Upper lobe of right lung (tissue), 1 donor: ENCODE data around the gene CD86. TPM values are rescaled to one million over a fixed set of nuclear protein-coding genes. Genes with fewer than 3 reads are reported as not detected.

Experiments
- ATAC-seq: fragments of 200-7000 bp; cut with Tn5 transposase; one replicate; pipeline ENCODE4 v1.9.1; 2020; ENCODE audit warnings: mild to moderate bottlenecking, moderate library complexity
- DNase-seq: peaks from one replicate; pipeline ENCODE4 v3.0.0-alpha.2; 2020
- H3K27ac ChIP-seq: fragments of 200-600 bp; one replicate; pipeline ENCODE4 v1.8.0; 2022
- H3K27me3 ChIP-seq: fragments of 200-600 bp; one replicate; pipeline ENCODE4 v1.8.0; 2022; ENCODE audit warnings: mild to moderate bottlenecking
- H3K36me3 ChIP-seq: fragments of 200-600 bp; one replicate; pipeline ENCODE4 v1.8.0; 2022
- H3K4me1 ChIP-seq: fragments of 200-600 bp; one replicate; pipeline ENCODE4 v1.8.0; 2022
- H3K4me3 ChIP-seq: fragments of 200-600 bp; one replicate; pipeline ENCODE4 v1.8.0; 2022; ENCODE audit warnings: mild to moderate bottlenecking
- H3K9me3 ChIP-seq: fragments of 200-600 bp; one replicate; pipeline ENCODE4 v1.8.0; 2022
- intact Hi-C: fragments of 100-400 bp; cut with DNase I; formaldehyde crosslinking; loops from one replicate; pipeline ENCODE4 v1.11.0; 2022
- total RNA-seq: library from RNA; stranded (reverse); fragmentation: NEBNext Ultra II Directional; extraction: Animal tissue kit (Norgen Biotek cat#: 25700); gene quantifications from one replicate; pipeline ENCODE4 v1.2.1, GENCODE V29; 2021
- TF ChIP-seq, protein P1 (sequence below): fragments of 200-600 bp; IDR thresholded peaks from one replicate; pipeline ENCODE4 v1.8.0; 2022; ENCODE audit warnings: antibody characterized with exemption
- donor health status: DM: no; HTN: yes; CAD: no; lungs with severe emphysema.

The CD86 gene
- total RNA-seq, 1 donor from 2014 or later: 27.4 TPM

DNA sequence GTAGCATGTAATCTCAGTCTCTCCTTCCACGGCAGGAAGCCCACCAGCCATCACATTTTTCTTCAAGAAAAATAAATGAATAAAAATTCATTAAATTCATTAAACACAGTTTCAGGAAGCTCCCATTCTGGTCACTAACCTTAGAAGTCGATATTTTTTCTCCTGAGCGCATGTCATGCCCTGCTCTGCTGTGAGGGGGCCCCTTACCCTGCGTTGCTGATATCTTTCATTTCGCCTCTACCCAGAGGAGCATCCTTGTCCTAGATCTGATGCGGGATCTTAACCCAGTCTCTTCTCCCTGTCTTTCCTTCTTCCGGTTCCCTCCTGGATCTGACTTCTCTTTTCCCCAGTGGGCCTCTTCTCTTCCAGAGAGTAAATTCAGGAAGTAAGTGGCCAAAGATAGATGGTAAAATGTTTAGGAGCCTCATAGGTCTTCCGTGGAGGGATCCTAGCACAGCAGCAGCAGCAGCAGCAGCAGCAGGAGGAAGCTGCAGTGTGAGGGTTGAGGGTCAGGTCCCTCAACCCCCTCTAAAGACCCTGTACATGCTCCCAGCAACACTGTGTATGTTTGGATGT lies 31.7 kb upstream of the CD86 start:
- no peak for DNase-seq
- Histone ChIP-seq H3K36me3 (no peaks in the 10 kb centered on the region), H3K27me3 (no peaks in the 10 kb centered on the region), H3K9me3 (no peaks in the 10 kb centered on the region), H3K4me1 (no peaks in the 10 kb centered on the region), H3K27ac (no peak overlapping the region), H3K4me3 (no peak overlapping the region)
- TF ChIP-seq, protein P1, sequence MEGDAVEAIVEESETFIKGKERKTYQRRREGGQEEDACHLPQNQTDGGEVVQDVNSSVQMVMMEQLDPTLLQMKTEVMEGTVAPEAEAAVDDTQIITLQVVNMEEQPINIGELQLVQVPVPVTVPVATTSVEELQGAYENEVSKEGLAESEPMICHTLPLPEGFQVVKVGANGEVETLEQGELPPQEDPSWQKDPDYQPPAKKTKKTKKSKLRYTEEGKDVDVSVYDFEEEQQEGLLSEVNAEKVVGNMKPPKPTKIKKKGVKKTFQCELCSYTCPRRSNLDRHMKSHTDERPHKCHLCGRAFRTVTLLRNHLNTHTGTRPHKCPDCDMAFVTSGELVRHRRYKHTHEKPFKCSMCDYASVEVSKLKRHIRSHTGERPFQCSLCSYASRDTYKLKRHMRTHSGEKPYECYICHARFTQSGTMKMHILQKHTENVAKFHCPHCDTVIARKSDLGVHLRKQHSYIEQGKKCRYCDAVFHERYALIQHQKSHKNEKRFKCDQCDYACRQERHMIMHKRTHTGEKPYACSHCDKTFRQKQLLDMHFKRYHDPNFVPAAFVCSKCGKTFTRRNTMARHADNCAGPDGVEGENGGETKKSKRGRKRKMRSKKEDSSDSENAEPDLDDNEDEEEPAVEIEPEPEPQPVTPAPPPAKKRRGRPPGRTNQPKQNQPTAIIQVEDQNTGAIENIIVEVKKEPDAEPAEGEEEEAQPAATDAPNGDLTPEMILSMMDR: no peak
- intact Hi-C loops: no loop called here
- no peak for ATAC-seq

DNA sequence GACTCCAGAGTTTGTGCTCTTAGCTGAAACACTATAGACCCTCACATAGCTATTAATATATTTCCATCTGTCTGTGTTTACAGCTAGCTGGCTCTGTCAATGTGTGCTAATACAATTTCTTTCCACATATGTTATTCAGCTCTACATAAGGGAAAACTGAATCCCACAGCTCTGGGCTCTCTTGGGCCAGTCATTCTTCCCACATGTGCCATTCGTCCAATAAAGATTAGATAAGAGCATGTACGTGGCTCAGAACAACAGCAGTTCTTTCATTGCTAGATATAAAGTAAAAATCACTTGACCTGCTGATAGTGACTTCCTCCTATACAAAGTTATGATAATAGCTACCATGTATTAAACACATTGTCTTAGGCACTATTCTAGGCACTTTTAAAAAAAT lies 30.4 kb upstream of the CD86 start:
- H3K4me3 ChIP-seq: no peak overlapping the region
- TF ChIP-seq, protein P1: no peak
- H3K4me1 ChIP-seq: no peaks in the 10 kb centered on the region
- H3K36me3 ChIP-seq: no peaks in the 10 kb centered on the region
- ATAC-seq (no peak), DNase-seq (no peak)
- intact Hi-C loops: no loop called here
- H3K9me3 ChIP-seq: no peaks in the 10 kb centered on the region
- H3K27ac ChIP-seq: no peak overlapping the region
- no peaks in the 10 kb centered on the region for H3K27me3 ChIP-seq

DNA sequence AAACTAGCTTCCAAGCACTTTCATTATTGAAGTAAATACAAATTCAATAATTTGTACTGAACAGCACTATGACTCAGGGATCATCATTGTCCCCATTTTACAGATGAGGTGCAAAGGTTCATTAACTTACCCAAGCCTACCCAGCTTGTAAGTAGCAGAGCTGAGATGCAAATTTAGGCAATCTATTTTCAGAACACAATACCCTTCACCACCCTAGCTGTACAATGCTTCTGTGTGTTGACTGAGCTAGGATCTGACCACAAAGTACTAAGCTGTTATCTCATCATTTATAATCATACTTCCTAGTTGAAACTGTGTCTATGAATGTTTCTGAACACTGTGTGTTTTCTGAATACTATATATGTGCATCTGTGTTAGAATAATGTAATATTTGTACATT lies 29.9 kb upstream of the CD86 start:
- no peaks in the 10 kb centered on the region for H3K4me1 ChIP-seq
- ATAC-seq: no peak
- no peak overlapping the region for H3K4me3 ChIP-seq
- TF ChIP-seq, protein P1: no peak
- no peaks in the 10 kb centered on the region for H3K27me3 ChIP-seq
- intact Hi-C loops: no loop called here
- H3K27ac ChIP-seq: no peak overlapping the region
- H3K9me3 ChIP-seq: no peaks in the 10 kb centered on the region
- H3K36me3 ChIP-seq: no peaks in the 10 kb centered on the region
- DNase-seq: no peak

DNA sequence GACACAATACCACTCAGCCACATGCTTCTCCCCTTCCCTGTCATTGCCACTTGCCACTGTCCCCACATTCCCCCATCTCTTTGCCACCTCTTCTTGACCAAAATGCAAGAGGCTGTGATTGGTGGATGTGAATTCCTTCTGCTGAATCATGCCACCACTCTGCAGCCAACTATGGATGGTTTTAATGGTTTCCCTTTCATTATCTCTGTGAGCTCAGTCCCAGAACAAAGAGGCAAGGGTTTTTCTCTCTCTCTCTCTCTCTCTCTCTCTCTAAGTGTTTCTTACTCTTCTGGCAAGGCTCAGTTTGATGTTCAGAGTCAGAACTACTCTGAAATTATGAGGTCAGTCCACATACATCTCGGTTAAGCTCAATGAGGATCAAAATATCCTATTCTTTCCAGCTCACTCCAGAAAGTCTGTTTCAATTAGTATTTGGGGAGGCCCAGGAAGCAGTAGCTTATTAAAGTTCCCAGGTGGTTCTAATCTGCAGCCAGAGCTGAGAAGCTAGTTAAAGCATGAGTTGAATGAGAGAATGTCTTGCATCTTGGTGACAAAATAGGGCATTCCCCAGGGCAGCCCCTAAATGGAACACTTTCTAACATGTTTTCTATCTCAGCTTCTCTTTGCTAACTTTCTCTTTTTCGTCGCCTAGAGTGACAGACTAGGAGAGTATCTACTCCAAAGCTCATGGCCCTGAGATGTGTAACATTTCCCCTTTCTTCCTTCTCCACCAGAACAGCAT lies 24.6 kb upstream of the CD86 start:
- TF ChIP-seq, protein P1: no peak
- ATAC-seq: no peak
- no peak overlapping the region for H3K27ac ChIP-seq
- intact Hi-C loops: no loop called here
- no peaks in the 10 kb centered on the region for H3K27me3 ChIP-seq
- DNase-seq: no peak
- no peaks in the 10 kb centered on the region for H3K36me3 ChIP-seq
- no peak overlapping the region for H3K4me3 ChIP-seq
- no peaks in the 10 kb centered on the region for H3K4me1 ChIP-seq
- no peaks in the 10 kb centered on the region for H3K9me3 ChIP-seq

DNA sequence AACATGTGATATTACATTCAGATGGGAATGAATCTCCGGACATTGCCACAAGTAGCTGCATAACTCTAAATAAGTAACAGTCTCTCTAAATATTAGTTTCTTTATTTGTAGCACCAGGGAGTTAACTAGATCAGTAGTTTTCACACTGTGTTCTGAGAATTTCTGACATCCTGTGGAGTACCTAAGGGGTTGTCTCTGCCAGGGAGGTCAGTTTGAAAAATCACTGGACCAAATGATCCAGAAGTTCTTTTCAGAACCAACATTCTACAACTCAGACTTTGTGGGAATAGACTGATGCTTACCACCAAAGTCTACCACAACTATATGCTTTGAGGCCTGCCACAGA lies 24.1 kb upstream of the CD86 start:
- no peaks in the 10 kb centered on the region for H3K36me3 ChIP-seq
- no peaks in the 10 kb centered on the region for H3K9me3 ChIP-seq
- H3K27ac ChIP-seq: no peak overlapping the region
- no peaks in the 10 kb centered on the region for H3K4me1 ChIP-seq
- no peak overlapping the region for H3K4me3 ChIP-seq
- no peak for ATAC-seq
- DNase-seq: no peak
- TF ChIP-seq, protein P1: no peak
- H3K27me3 ChIP-seq: no peaks in the 10 kb centered on the region
- intact Hi-C loops: no loop called here
